MCF 10A (cell line): ENCODE results near the gene SERTAD4. TPM values are rescaled to one million over a fixed set of nuclear protein-coding genes. Genes with fewer than 3 reads are reported as not detected.

Experiments used
- BruUV-seq: library from RNA; stranded (reverse); fragments of 400-500 nt; replicated peaks from 2 replicates; lab custom pipeline; 2021; lab: Mats Ljungman, UMichigan
- CTCF ChIA-PET: fragments of 300-600 bp; sonication (Branson Sonifier 250); formaldehyde crosslinking; extraction: SDS; loops from one replicate; lab custom pipeline; 2021; ENCODE audit warnings: antibody characterized with exemption, inconsistent platforms; lab: Yijun Ruan, JAX
- POLR2A ChIA-PET: fragments of 300-600, 350-650 bp; sonication (Branson Sonifier 250); formaldehyde crosslinking; extraction: SDS; loops from one replicate; lab custom pipeline; 2020; ENCODE audit warnings: antibody characterized with exemption, inconsistent platforms; lab: Yijun Ruan, JAX
- DNase-seq: peaks from one replicate; pipeline ENCODE4 v3.0.0-alpha.2; 2018; ENCODE audit not compliant: unreplicated experiment
- H3K27ac Mint-ChIP-seq: one replicate; pipeline ENCODE4 v1.8.0; 2022; ENCODE audit warnings: mild to moderate bottlenecking, low read depth, mixed read lengths; ENCODE audit not compliant: unreplicated experiment
- H3K27me3 Mint-ChIP-seq: one replicate; pipeline ENCODE4 v1.8.0; 2022; ENCODE audit warnings: mixed read lengths; ENCODE audit not compliant: insufficient read depth, unreplicated experiment
- H3K36me3 Mint-ChIP-seq: one replicate; pipeline ENCODE4 v1.8.0; 2022; ENCODE audit warnings: mild to moderate bottlenecking, moderate library complexity, mixed read lengths; ENCODE audit not compliant: insufficient read depth, unreplicated experiment
- H3K4me1 Mint-ChIP-seq: one replicate; pipeline ENCODE4 v1.8.0; 2022; ENCODE audit warnings: mixed read lengths; ENCODE audit not compliant: insufficient read depth, unreplicated experiment
- H3K4me3 Mint-ChIP-seq: one replicate; pipeline ENCODE4 v1.8.0; 2022; ENCODE audit warnings: mild to moderate bottlenecking, moderate library complexity, mixed read lengths; ENCODE audit not compliant: unreplicated experiment
- H3K9me3 Mint-ChIP-seq: one replicate; pipeline ENCODE4 v1.8.0; 2022; ENCODE audit warnings: mixed read lengths; ENCODE audit not compliant: unreplicated experiment
- CTCF ChIP-seq: fragments of 200-600 bp; IDR thresholded peaks from one replicate; pipeline ENCODE4 v1.8.0; 2022; ENCODE audit warnings: antibody characterized with exemption, mild to moderate bottlenecking; ENCODE audit not compliant: unreplicated experiment
- intact Hi-C: fragments of 100-400 bp; cut with micrococcal nuclease; formaldehyde crosslinking; loops from 2 replicates; pipeline ENCODE4 v1.14.1; 2022
- total RNA-seq: library from RNA; stranded (reverse); gene quantifications from 2 replicates; pipeline ENCODE4 v1.2.3, GENCODE V29; 2022

SERTAD4 gene
- total RNA-seq, 1 experiment from 2014 or later, result 0.19 TPM

DNA sequence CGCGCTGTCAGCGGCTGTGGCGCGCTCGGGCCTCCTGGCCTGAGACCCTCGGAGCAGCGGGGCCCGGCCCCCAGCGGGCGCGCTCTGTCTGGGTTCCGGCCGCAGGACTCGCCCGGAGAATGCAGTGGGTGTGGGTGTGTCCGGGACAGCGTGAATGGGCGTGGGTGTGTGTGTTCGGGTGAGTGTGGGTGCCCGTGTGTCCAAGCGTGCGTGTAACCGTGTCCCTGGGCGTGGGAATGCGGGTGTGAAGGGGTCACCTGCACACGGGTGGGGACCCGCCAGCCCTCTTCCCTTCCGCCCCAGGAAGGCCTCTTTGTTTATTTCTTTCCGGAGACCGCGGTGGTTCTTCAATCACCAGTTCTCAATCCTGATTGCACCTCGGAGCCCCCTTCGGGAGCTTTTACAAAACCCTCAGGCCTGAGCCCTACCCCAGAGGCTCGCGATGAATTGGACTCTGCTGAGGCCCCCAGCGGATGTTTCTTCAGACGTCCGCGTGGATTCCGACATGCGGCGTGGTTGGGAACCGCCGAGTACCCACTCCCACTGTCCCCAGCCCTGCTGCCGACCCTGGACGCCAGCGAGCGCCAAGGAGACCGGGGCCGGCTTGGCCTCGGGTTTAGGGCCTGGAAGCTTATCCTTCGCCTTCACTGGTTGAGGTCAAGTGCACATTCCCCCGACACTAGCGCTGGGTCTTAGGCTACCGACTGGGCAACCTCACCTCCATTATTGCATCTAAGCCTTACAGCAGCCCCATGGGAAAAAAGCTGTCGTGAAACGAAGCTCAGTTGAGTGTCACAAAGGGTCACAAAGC lies 19.3 kb downstream of the SERTAD4 start:
- no TSS peak for BruUV-seq
- peak overlapping the region; percentile 62 for H3K4me3 Mint-ChIP-seq
- peaks cover 47% of the 10 kb centered on the region for H3K27me3 Mint-ChIP-seq
- no peak for DNase-seq
- intact Hi-C loops, result no loop called here
- no peak for TF ChIP-seq CTCF
- CTCF ChIA-PET, result interaction anchor here (0.6 to 2.3 kb wide), 8 partner anchors 9 to 380 kb away, joined by 3 to 9 read pairs (median 4); no protein-coding TSS in a partner anchor
- peaks cover 7% of the 10 kb centered on the region for H3K36me3 Mint-ChIP-seq
- POLR2A ChIA-PET, result interaction anchor here (0.6 to 3.7 kb wide), 5 partner anchors 8 to 103 kb away, joined by 3 to 11 read pairs (median 3); partner anchors contain the start of gene SERTAD4
- H3K9me3 Mint-ChIP-seq, result no peaks in the 10 kb centered on the region
- H3K27ac Mint-ChIP-seq, result no peak overlapping the region
- peaks cover 8% of the 10 kb centered on the region for H3K4me1 Mint-ChIP-seq

- BruUV-seq, result no TSS peak
- H3K27me3 Mint-ChIP-seq, result peaks cover 39% of the 10 kb centered on the region
- peaks cover 7% of the 10 kb centered on the region for H3K36me3 Mint-ChIP-seq
- POLR2A ChIA-PET, result interaction anchor here (0.9 to 3.7 kb wide), 4 partner anchors 9 to 109 kb away, joined by 3 to 11 read pairs (median 4); no protein-coding TSS in a partner anchor
- CTCF ChIA-PET, result interaction anchor here (0.7 to 2.3 kb wide), 9 partner anchors 10 to 380 kb away, joined by 3 to 9 read pairs (median 4); no protein-coding TSS in a partner anchor
- DNase-seq, result no peak
- no peaks in the 10 kb centered on the region for H3K9me3 Mint-ChIP-seq
- intact Hi-C loops, result no loop called here
- H3K27ac Mint-ChIP-seq, result no peak overlapping the region
- no peak overlapping the region for H3K4me3 Mint-ChIP-seq
- no peak for TF ChIP-seq CTCF
- H3K4me1 Mint-ChIP-seq, result peaks cover 13% of the 10 kb centered on the region
Measured at GRCh38 chr1:210252621-210253051, 20.0 kb downstream of the SERTAD4 start.

- CTCF ChIA-PET, result interaction anchor here (0.6 to 2.2 kb wide), 4 partner anchors 9 to 57 kb away, joined by 3 to 7 read pairs (median 4); no protein-coding TSS in a partner anchor
- no peak overlapping the region for H3K4me3 Mint-ChIP-seq
Measured at GRCh38 chr1:210254298-210254697, 21.7 kb downstream of the SERTAD4 start.

More at GRCh38 chr1:210254298-210254697, 21.7 kb downstream of the SERTAD4 start:
- intact Hi-C loops, result no loop called here
- DNase-seq, result no peak
- H3K27ac Mint-ChIP-seq, result no peak overlapping the region
- TF ChIP-seq CTCF, result no peak
- peaks cover 17% of the 10 kb centered on the region for H3K4me1 Mint-ChIP-seq
- peaks cover 37% of the 10 kb centered on the region for H3K27me3 Mint-ChIP-seq
- peaks cover 7% of the 10 kb centered on the region for H3K36me3 Mint-ChIP-seq
- no peaks in the 10 kb centered on the region for H3K9me3 Mint-ChIP-seq
- POLR2A ChIA-PET, result interaction anchor here (0.7 to 1.9 kb wide), 2 partner anchors 16 to 247 kb away, joined by 3 to 6 read pairs; no protein-coding TSS in a partner anchor
- BruUV-seq, result no TSS peak
